ENCODE results near the gene ATRIP.

- TF ChIP-seq, protein P1, sequence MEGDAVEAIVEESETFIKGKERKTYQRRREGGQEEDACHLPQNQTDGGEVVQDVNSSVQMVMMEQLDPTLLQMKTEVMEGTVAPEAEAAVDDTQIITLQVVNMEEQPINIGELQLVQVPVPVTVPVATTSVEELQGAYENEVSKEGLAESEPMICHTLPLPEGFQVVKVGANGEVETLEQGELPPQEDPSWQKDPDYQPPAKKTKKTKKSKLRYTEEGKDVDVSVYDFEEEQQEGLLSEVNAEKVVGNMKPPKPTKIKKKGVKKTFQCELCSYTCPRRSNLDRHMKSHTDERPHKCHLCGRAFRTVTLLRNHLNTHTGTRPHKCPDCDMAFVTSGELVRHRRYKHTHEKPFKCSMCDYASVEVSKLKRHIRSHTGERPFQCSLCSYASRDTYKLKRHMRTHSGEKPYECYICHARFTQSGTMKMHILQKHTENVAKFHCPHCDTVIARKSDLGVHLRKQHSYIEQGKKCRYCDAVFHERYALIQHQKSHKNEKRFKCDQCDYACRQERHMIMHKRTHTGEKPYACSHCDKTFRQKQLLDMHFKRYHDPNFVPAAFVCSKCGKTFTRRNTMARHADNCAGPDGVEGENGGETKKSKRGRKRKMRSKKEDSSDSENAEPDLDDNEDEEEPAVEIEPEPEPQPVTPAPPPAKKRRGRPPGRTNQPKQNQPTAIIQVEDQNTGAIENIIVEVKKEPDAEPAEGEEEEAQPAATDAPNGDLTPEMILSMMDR (tag by site-specific recombination; IDR thresholded peaks at IDR 0.05), result no peak
- no peak for TF ChIP-seq ZNF707 (tag by site-specific recombination; IDR thresholded peaks at IDR 0.05)
- TF ChIP-seq ZNF280C (tag by site-specific recombination; IDR thresholded peaks at IDR 0.05), result no peak
- TF ChIP-seq ZNF830 (tag by site-specific recombination; IDR thresholded peaks at IDR 0.05; ENCODE audit: low read depth), result no peak
- TF ChIP-seq ZNF274 (IDR thresholded peaks at IDR 0.05; ENCODE audit: low read length), result no peak
- no peak for TF ChIP-seq ZNF274 (tag by site-specific recombination; IDR thresholded peaks at IDR 0.05; ENCODE audit: borderline replicate concordance)
- no peak for TF ChIP-seq KLF16 (tag by site-specific recombination; IDR thresholded peaks at IDR 0.05)
- no peak for TF ChIP-seq SP2 (tag by site-specific recombination; IDR thresholded peaks at IDR 0.05)
- TF ChIP-seq, protein P2, sequence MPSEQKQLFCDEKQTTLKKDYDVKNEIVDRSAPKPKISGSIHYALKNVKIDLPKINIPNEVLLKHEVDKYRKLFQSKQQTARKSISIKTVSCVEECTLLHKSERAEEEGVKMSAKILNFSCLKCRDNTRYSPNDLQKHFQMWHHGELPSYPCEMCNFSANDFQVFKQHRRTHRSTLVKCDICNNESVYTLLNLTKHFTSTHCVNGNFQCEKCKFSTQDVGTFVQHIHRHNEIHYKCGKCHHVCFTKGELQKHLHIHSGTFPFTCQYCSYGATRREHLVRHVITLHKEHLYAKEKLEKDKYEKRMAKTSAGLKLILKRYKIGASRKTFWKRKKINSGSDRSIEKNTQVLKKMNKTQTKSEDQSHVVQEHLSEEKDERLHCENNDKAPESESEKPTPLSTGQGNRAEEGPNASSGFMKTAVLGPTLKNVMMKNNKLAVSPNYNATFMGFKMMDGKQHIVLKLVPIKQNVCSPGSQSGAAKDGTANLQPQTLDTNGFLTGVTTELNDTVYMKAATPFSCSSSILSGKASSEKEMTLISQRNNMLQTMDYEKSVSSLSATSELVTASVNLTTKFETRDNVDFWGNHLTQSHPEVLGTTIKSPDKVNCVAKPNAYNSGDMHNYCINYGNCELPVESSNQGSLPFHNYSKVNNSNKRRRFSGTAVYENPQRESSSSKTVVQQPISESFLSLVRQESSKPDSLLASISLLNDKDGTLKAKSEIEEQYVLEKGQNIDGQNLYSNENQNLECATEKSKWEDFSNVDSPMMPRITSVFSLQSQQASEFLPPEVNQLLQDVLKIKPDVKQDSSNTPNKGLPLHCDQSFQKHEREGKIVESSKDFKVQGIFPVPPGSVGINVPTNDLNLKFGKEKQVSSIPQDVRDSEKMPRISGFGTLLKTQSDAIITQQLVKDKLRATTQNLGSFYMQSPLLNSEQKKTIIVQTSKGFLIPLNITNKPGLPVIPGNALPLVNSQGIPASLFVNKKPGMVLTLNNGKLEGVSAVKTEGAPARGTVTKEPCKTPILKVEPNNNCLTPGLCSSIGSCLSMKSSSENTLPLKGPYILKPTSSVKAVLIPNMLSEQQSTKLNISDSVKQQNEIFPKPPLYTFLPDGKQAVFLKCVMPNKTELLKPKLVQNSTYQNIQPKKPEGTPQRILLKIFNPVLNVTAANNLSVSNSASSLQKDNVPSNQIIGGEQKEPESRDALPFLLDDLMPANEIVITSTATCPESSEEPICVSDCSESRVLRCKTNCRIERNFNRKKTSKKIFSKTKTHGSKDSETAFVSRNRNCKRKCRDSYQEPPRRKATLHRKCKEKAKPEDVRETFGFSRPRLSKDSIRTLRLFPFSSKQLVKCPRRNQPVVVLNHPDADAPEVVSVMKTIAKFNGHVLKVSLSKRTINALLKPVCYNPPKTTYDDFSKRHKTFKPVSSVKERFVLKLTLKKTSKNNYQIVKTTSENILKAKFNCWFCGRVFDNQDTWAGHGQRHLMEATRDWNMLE (tag by site-specific recombination; conservative IDR thresholded peaks at IDR 0.05; ENCODE audit: low read depth), result no peak
- TF ChIP-seq TCF7L2 (IDR thresholded peaks at IDR 0.05; ENCODE audit: borderline replicate concordance, low read depth, low read length), result no peak
- TF ChIP-seq, protein P3, sequence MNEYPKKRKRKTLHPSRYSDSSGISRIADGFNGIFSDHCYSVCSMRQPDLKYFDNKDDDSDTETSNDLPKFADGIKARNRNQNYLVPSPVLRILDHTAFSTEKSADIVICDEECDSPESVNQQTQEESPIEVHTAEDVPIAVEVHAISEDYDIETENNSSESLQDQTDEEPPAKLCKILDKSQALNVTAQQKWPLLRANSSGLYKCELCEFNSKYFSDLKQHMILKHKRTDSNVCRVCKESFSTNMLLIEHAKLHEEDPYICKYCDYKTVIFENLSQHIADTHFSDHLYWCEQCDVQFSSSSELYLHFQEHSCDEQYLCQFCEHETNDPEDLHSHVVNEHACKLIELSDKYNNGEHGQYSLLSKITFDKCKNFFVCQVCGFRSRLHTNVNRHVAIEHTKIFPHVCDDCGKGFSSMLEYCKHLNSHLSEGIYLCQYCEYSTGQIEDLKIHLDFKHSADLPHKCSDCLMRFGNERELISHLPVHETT (tag by site-specific recombination; IDR thresholded peaks at IDR 0.05), result no peak
Observed at GRCh38 chr3:48404440-48405342, 41.8 kb upstream of the ATRIP start.
